Measurements from ENCODE around the gene NCAM2. TPM values are rescaled to one million over a fixed set of nuclear protein-coding genes. Genes with fewer than 3 reads are reported as not detected.

Gene NCAM2
- total and polyA plus RNA-seq, 2 experiments from 2014 or later: 0.36 to 0.83 TPM

GRCh38 chr21:21034036-21034435, 35.8 kb downstream of the NCAM2 start:
- Histone ChIP-seq H3K79me2 (replicated peaks; ENCODE audit: insufficient read depth) (no peaks in the 10 kb centered on the region), H3K36me3 (ENCODE audit: insufficient read depth) (no peaks in the 10 kb centered on the region), H3F3A (replicated peaks; ENCODE audit: low read depth) (no peaks in the 10 kb centered on the region), H3K4me3 (no peak overlapping the region), H3K4me2 (no peak overlapping the region), H2AFZ (no peak overlapping the region), H4K20me1 (replicated peaks; ENCODE audit: insufficient read depth) (no peaks in the 10 kb centered on the region), H3K27ac (ENCODE audit: low read depth) (no peak overlapping the region), H3K9me2 (ENCODE audit: insufficient read depth) (no peaks in the 10 kb centered on the region; the same call in 1 of the 2 replicates), H3K27me3 (ENCODE audit: insufficient read depth) (no peaks in the 10 kb centered on the region), H3K4me1 (ENCODE audit: insufficient read depth) (no peaks in the 10 kb centered on the region; the same call in 1 of the 2 replicates)
- Mint-ChIP-seq H3K4me3 (no peak overlapping the region), H3K9me3 (no peaks in the 10 kb centered on the region), H3K4me1 (peaks cover 11% of the 10 kb centered on the region; the same call in 2 of the 3 replicates), H3K27ac (no peak overlapping the region), H3K27me3 (ENCODE audit: insufficient read depth, low read depth, poor library complexity) (no peaks in the 10 kb centered on the region), H3K36me3 (ENCODE audit: low read depth) (no peaks in the 10 kb centered on the region)
- ATAC-seq: no peak
- TF ChIP-seq, protein P1, sequence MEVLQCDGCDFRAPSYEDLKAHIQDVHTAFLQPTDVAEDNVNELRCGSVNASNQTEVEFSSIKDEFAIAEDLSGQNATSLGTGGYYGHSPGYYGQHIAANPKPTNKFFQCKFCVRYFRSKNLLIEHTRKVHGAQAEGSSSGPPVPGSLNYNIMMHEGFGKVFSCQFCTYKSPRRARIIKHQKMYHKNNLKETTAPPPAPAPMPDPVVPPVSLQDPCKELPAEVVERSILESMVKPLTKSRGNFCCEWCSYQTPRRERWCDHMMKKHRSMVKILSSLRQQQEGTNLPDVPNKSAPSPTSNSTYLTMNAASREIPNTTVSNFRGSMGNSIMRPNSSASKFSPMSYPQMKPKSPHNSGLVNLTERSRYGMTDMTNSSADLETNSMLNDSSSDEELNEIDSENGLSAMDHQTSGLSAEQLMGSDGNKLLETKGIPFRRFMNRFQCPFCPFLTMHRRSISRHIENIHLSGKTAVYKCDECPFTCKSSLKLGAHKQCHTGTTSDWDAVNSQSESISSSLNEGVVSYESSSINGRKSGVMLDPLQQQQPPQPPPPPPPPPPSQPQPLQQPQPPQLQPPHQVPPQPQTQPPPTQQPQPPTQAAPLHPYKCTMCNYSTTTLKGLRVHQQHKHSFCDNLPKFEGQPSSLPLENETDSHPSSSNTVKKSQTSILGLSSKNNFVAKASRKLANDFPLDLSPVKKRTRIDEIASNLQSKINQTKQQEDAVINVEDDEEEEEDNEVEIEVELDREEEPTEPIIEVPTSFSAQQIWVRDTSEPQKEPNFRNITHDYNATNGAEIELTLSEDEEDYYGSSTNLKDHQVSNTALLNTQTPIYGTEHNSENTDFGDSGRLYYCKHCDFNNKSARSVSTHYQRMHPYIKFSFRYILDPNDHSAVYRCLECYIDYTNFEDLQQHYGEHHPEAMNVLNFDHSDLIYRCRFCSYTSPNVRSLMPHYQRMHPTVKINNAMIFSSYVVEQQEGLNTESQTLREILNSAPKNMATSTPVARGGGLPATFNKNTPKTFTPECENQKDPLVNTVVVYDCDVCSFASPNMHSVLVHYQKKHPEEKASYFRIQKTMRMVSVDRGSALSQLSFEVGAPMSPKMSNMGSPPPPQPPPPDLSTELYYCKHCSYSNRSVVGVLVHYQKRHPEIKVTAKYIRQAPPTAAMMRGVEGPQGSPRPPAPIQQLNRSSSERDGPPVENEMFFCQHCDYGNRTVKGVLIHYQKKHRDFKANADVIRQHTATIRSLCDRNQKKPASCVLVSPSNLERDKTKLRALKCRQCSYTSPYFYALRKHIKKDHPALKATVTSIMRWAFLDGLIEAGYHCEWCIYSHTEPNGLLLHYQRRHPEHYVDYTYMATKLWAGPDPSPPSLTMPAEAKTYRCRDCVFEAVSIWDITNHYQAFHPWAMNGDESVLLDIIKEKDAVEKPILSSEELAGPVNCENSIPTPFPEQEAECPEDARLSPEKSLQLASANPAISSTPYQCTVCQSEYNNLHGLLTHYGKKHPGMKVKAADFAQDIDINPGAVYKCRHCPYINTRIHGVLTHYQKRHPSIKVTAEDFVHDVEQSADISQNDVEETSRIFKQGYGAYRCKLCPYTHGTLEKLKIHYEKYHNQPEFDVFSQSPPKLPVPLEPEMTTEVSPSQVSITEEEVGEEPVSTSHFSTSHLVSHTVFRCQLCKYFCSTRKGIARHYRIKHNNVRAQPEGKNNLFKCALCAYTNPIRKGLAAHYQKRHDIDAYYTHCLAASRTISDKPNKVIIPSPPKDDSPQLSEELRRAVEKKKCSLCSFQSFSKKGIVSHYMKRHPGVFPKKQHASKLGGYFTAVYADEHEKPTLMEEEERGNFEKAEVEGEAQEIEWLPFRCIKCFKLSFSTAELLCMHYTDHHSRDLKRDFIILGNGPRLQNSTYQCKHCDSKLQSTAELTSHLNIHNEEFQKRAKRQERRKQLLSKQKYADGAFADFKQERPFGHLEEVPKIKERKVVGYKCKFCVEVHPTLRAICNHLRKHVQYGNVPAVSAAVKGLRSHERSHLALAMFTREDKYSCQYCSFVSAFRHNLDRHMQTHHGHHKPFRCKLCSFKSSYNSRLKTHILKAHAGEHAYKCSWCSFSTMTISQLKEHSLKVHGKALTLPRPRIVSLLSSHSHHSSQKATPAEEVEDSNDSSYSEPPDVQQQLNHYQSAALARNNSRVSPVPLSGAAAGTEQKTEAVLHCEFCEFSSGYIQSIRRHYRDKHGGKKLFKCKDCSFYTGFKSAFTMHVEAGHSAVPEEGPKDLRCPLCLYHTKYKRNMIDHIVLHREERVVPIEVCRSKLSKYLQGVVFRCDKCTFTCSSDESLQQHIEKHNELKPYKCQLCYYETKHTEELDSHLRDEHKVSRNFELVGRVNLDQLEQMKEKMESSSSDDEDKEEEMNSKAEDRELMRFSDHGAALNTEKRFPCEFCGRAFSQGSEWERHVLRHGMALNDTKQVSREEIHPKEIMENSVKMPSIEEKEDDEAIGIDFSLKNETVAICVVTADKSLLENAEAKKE (CRISPR knock-in tag; IDR thresholded peaks at IDR 0.05): no peak
- TF ChIP-seq, protein P2, sequence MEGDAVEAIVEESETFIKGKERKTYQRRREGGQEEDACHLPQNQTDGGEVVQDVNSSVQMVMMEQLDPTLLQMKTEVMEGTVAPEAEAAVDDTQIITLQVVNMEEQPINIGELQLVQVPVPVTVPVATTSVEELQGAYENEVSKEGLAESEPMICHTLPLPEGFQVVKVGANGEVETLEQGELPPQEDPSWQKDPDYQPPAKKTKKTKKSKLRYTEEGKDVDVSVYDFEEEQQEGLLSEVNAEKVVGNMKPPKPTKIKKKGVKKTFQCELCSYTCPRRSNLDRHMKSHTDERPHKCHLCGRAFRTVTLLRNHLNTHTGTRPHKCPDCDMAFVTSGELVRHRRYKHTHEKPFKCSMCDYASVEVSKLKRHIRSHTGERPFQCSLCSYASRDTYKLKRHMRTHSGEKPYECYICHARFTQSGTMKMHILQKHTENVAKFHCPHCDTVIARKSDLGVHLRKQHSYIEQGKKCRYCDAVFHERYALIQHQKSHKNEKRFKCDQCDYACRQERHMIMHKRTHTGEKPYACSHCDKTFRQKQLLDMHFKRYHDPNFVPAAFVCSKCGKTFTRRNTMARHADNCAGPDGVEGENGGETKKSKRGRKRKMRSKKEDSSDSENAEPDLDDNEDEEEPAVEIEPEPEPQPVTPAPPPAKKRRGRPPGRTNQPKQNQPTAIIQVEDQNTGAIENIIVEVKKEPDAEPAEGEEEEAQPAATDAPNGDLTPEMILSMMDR (conservative IDR thresholded peaks at IDR 0.05; ENCODE audit: low read depth in 2 of 2): no peak
- TF ChIP-seq ZNF331 (CRISPR knock-in tag; IDR thresholded peaks at IDR 0.05; ENCODE audit: low read depth) (no peak), ZNF114 (CRISPR knock-in tag; IDR thresholded peaks at IDR 0.05) (no peak), JUNB (IDR thresholded peaks at IDR 0.05; ENCODE audit: unreplicated experiment) (no peak), NANOG (IDR thresholded peaks at IDR 0.05; ENCODE audit: borderline replicate concordance) (no peak), REST (IDR thresholded peaks at IDR 0.05; ENCODE audit: unreplicated experiment) (no peak), EZH2phosphoT487 (IDR thresholded peaks at IDR 0.05; ENCODE audit: unreplicated experiment) (no peak), ETS1 (IDR thresholded peaks at IDR 0.05) (no peak), STAT1 (IDR thresholded peaks at IDR 0.05; ENCODE audit: unreplicated experiment) (no peak), CREB1 (CRISPR knock-in tag; IDR thresholded peaks at IDR 0.05; ENCODE audit: low read depth) (no peak), POLR2AphosphoS5 (IDR thresholded peaks at IDR 0.05; ENCODE audit: low read depth) (no peak)
- no peak for DNase-seq (ENCODE audit: low spot score)

All from GM23338 (cell line).